Activated CD4-positive, alpha-beta memory T cell treated with anti-CD3 and anti-CD28 coated beads, Interleukin-2, amount 10 ng/mL, durations not matched to agents 7 days and 5 days (primary cell): ENCODE data around the gene CHFR. TPM values are rescaled to one million over a fixed set of nuclear protein-coding genes. Genes with fewer than 3 reads are reported as not detected.
"Not testable (repeated sequence)": the region's sequence is repeated elsewhere in the genome, so short reads cannot be mapped to it uniquely, and the experiment has no call there.

ENCODE experiments used
- CTCF ChIA-PET: fragments of 350-600 bp; sonication (Branson Sonifier 250); formaldehyde crosslinking; loops from one replicate; lab custom pipeline; 2021; ENCODE audit warnings: antibody characterized with exemption, inconsistent platforms; lab: Charles Lee
- POLR2A ChIA-PET: fragments of 350-600 bp; sonication (Branson Sonifier 250); formaldehyde crosslinking; loops from one replicate; lab custom pipeline; 2021; ENCODE audit warnings: antibody characterized with exemption; lab: Charles Lee
- DNase-seq: peaks from one replicate; pipeline ENCODE4 v3.0.0-alpha.2; 2020
- H3K27ac Mint-ChIP-seq: one replicate; pipeline ENCODE4 v1.8.0; 2021; ENCODE audit warnings: mild to moderate bottlenecking, mixed read lengths
- H3K27me3 Mint-ChIP-seq: one replicate; pipeline ENCODE4 v1.8.0; 2021; ENCODE audit warnings: mixed read lengths
- H3K36me3 Mint-ChIP-seq: one replicate; pipeline ENCODE4 v1.8.0; 2021; ENCODE audit warnings: low read depth, mixed read lengths
- H3K4me1 Mint-ChIP-seq: one replicate; pipeline ENCODE4 v1.8.0; 2021; ENCODE audit warnings: mixed read lengths
- H3K4me3 Mint-ChIP-seq: one replicate; pipeline ENCODE4 v1.8.0; 2021; ENCODE audit warnings: mild to moderate bottlenecking, mixed read lengths
- H3K9me3 Mint-ChIP-seq: one replicate; pipeline ENCODE4 v1.8.0; 2021; ENCODE audit warnings: mixed read lengths
- total RNA-seq, 2 experiments: library from RNA; stranded (reverse); gene quantifications; one replicate each; pipeline ENCODE4 v1.2.3, GENCODE V29; 2021

Gene CHFR
- total RNA-seq, 2 experiments from 2014 or later: 78.7 to 78.8 TPM

- Mint-ChIP-seq H3K27ac (peak overlapping the region; percentile 52), H3K4me1 (peaks cover 37% of the 10 kb centered on the region), H3K36me3 (peaks cover 52% of the 10 kb centered on the region)
- H3K9me3 Mint-ChIP-seq, CTCF ChIA-PET, H3K4me3 Mint-ChIP-seq, H3K27me3 Mint-ChIP-seq, DNase-seq: not testable (repeated sequence)
- POLR2A ChIA-PET: interaction anchor here (3.0 kb wide), 1 partner anchor 8 kb away, joined by 19 read pairs; the partner anchor contains the start of gene GOLGA3
Observed at GRCh38 chr12:132836230-132836629, 51.2 kb downstream of the CHFR start.

GRCh38 chr12:132835076-132836025 lies 52.1 kb downstream of the CHFR start:
- Mint-ChIP-seq H3K4me3 (peak overlapping the region; percentile 47), H3K9me3 (no peaks in the 10 kb centered on the region), H3K4me1 (peaks cover 37% of the 10 kb centered on the region), H3K36me3 (peaks cover 48% of the 10 kb centered on the region), H3K27me3 (no peaks in the 10 kb centered on the region), H3K27ac (peak overlapping the region; percentile 98)
- CTCF ChIA-PET: interaction anchor here (0.7 kb wide), 1 partner anchor 15 kb away, joined by 5 read pairs; no protein-coding TSS in a partner anchor
- DNase-seq: no peak
- POLR2A ChIA-PET: interaction anchor here (1.1 to 2.4 kb wide), 3 partner anchors 51 to 75 kb away, joined by 3 to 15 read pairs (median 7); partner anchors contain the start of gene CHFR

GRCh38 chr12:132834181-132834711 lies 53.2 kb downstream of the CHFR start:
- H3K4me3 Mint-ChIP-seq: peak overlapping the region; percentile 40
- POLR2A ChIA-PET: interaction anchor here (0.8 to 2.4 kb wide), 9 partner anchors 14 to 246 kb away, joined by 3 to 15 read pairs (median 3); partner anchors contain the start of gene CHFR
- peak overlapping the region; percentile 98 for H3K27ac Mint-ChIP-seq
- peak; percentile 65 for DNase-seq
- H3K9me3 Mint-ChIP-seq: no peaks in the 10 kb centered on the region
- CTCF ChIA-PET: interaction anchor here (0.7 to 1.2 kb wide), 2 partner anchors 14 to 70 kb away, joined by 4 to 5 read pairs; no protein-coding TSS in a partner anchor
- peaks cover 42% of the 10 kb centered on the region for H3K36me3 Mint-ChIP-seq
- H3K27me3 Mint-ChIP-seq: no peaks in the 10 kb centered on the region
- H3K4me1 Mint-ChIP-seq: peaks cover 42% of the 10 kb centered on the region

- Mint-ChIP-seq H3K4me1 (peaks cover 45% of the 10 kb centered on the region), H3K27me3 (no peaks in the 10 kb centered on the region), H3K4me3 (peak overlapping the region; percentile 19), H3K27ac (peak overlapping the region; percentile 98), H3K36me3 (peaks cover 39% of the 10 kb centered on the region), H3K9me3 (no peaks in the 10 kb centered on the region)
- ChIA-PET CTCF (no interaction called here), POLR2A (interaction anchor here (1.3 to 2.4 kb wide), 3 partner anchors 53 to 75 kb away, joined by 3 to 15 read pairs (median 4); partner anchors contain the start of gene CHFR)
- DNase-seq: no peak
Observed at GRCh38 chr12:132833341-132833740, 54.1 kb downstream of the CHFR start.

- Mint-ChIP-seq H3K27ac (no peak overlapping the region), H3K4me1 (peaks cover 53% of the 10 kb centered on the region), H3K36me3 (peaks cover 49% of the 10 kb centered on the region), H3K27me3 (no peaks in the 10 kb centered on the region), H3K4me3 (no peak overlapping the region), H3K9me3 (no peaks in the 10 kb centered on the region)
- POLR2A ChIA-PET: no interaction called here
- DNase-seq: no peak
- CTCF ChIA-PET: interaction anchor here (2.1 kb wide), 1 partner anchor 73 kb away, joined by 9 read pairs; no protein-coding TSS in a partner anchor
Observed at GRCh38 chr12:132831771-132832170, 55.6 kb downstream of the CHFR start.

GRCh38 chr12:132828706-132829534 lies 58.5 kb downstream of the CHFR start, which contains the start of gene GOLGA3:
Gene GOLGA3, minus strand, starts transcription at chr12:132828869. Its CDS starts 6,741 bp downstream, at chr12:132822128.
- H3K36me3 Mint-ChIP-seq: peaks cover 59% of the 10 kb centered on the region
- no peaks in the 10 kb centered on the region for H3K27me3 Mint-ChIP-seq
- peak within 1 kb of the TSS; percentile 99 for H3K27ac Mint-ChIP-seq
- peak within 1 kb of the TSS; percentile 93 for H3K4me3 Mint-ChIP-seq
- H3K4me1 Mint-ChIP-seq: peaks cover 54% of the 10 kb centered on the region
- H3K9me3 Mint-ChIP-seq: no peaks in the 10 kb centered on the region
- POLR2A ChIA-PET: interaction anchor here (0.6 to 2.8 kb wide), 14 partner anchors 9 to 352 kb away, joined by 3 to 19 read pairs (median 4); partner anchors contain the start of genes ANKLE2, CHFR, PGAM5 and ZNF268
- peak; percentile 95 for DNase-seq
- CTCF ChIA-PET: interaction anchor here (0.8 to 1.5 kb wide), 5 partner anchors 18 to 76 kb away, joined by 3 to 4 read pairs (median 3); partner anchors contain the start of gene CHFR

- Mint-ChIP-seq H3K36me3 (peaks cover 54% of the 10 kb centered on the region), H3K4me1 (peaks cover 47% of the 10 kb centered on the region), H3K27ac (peak overlapping the region; percentile 84), H3K4me3 (peak overlapping the region; percentile 79), H3K9me3 (no peaks in the 10 kb centered on the region), H3K27me3 (no peaks in the 10 kb centered on the region)
- DNase-seq: peak; percentile 33
- CTCF ChIA-PET: interaction anchor here (1.0 to 1.5 kb wide), 4 partner anchors 17 to 77 kb away, joined by 3 to 4 read pairs (median 4); partner anchors contain the start of gene CHFR
- POLR2A ChIA-PET: interaction anchor here (0.6 to 2.8 kb wide), 7 partner anchors 10 to 353 kb away, joined by 3 to 19 read pairs (median 4); partner anchors contain the start of genes ANKLE2, PGAM5 and ZNF268
Observed at GRCh38 chr12:132827763-132828703, 59.4 kb downstream of the CHFR start.

- no peak for DNase-seq
- H3K9me3 Mint-ChIP-seq: no peaks in the 10 kb centered on the region
- H3K36me3 Mint-ChIP-seq: peaks cover 50% of the 10 kb centered on the region
- peak overlapping the region; percentile 10 for H3K4me3 Mint-ChIP-seq
- POLR2A ChIA-PET: no interaction called here
- no peaks in the 10 kb centered on the region for H3K27me3 Mint-ChIP-seq
- peaks cover 46% of the 10 kb centered on the region for H3K4me1 Mint-ChIP-seq
- CTCF ChIA-PET: interaction anchor here (1.0 kb wide), 1 partner anchor 57 kb away, joined by 3 read pairs; no protein-coding TSS in a partner anchor
- H3K27ac Mint-ChIP-seq: no peak overlapping the region
Observed at GRCh38 chr12:132825861-132826260, 61.5 kb downstream of the CHFR start.

GRCh38 chr12:132825089-132825488 lies 62.3 kb downstream of the CHFR start:
- no peaks in the 10 kb centered on the region for H3K9me3 Mint-ChIP-seq
- no peak for DNase-seq
- no peak overlapping the region for H3K4me3 Mint-ChIP-seq
- CTCF ChIA-PET: interaction anchor here (1.0 kb wide), 1 partner anchor 56 kb away, joined by 3 read pairs; no protein-coding TSS in a partner anchor
- H3K36me3 Mint-ChIP-seq: peaks cover 55% of the 10 kb centered on the region
- POLR2A ChIA-PET: no interaction called here
- peaks cover 46% of the 10 kb centered on the region for H3K4me1 Mint-ChIP-seq
- H3K27ac Mint-ChIP-seq: no peak overlapping the region
- H3K27me3 Mint-ChIP-seq: no peaks in the 10 kb centered on the region

GRCh38 chr12:132824053-132824452 lies 63.4 kb downstream of the CHFR start:
- POLR2A ChIA-PET: no interaction called here
- Mint-ChIP-seq H3K4me3 (no peak overlapping the region), H3K9me3 (no peaks in the 10 kb centered on the region), H3K27me3 (no peaks in the 10 kb centered on the region), H3K4me1 (peaks cover 48% of the 10 kb centered on the region), H3K36me3 (peaks cover 61% of the 10 kb centered on the region), H3K27ac (no peak overlapping the region)
- DNase-seq: no peak
- CTCF ChIA-PET: no interaction called here

GRCh38 chr12:132818562-132818961 lies 68.8 kb downstream of the CHFR start:
- H3K27ac Mint-ChIP-seq: peak overlapping the region; percentile 6
- no peak overlapping the region for H3K4me3 Mint-ChIP-seq
- H3K4me1 Mint-ChIP-seq: peaks cover 14% of the 10 kb centered on the region
- no peaks in the 10 kb centered on the region for H3K27me3 Mint-ChIP-seq
- no peak for DNase-seq
- ChIA-PET POLR2A (no interaction called here), CTCF (no interaction called here)
- H3K36me3 Mint-ChIP-seq: peaks cover 55% of the 10 kb centered on the region
- no peaks in the 10 kb centered on the region for H3K9me3 Mint-ChIP-seq
